ENCODE results near the gene HPS3.

GRCh38 chr3:149199474-149199873 is 70.0 kb downstream of the HPS3 start:
- TF ChIP-seq EZH2phosphoT487 (IDR thresholded peaks at IDR 0.05; ENCODE audit: low read length) (no peak), CTCF (IDR thresholded peaks at IDR 0.05; ENCODE audit: low read length) (no peak)
